Measurements from ENCODE around the gene FAM83G.

Gene FAM83G

GRCh38 chr17:18987230-18987610, 17.3 kb downstream of the FAM83G start:
- DNase-seq (ENCODE audit: low read depth): no peak

- DNase-seq (ENCODE audit: low read depth): no peak
Measured at GRCh38 chr17:18986541-18987229, 17.9 kb downstream of the FAM83G start.

GRCh38 chr17:18985475-18985874, 19.1 kb downstream of the FAM83G start:
- no peak for DNase-seq (ENCODE audit: low read depth)

DNA sequence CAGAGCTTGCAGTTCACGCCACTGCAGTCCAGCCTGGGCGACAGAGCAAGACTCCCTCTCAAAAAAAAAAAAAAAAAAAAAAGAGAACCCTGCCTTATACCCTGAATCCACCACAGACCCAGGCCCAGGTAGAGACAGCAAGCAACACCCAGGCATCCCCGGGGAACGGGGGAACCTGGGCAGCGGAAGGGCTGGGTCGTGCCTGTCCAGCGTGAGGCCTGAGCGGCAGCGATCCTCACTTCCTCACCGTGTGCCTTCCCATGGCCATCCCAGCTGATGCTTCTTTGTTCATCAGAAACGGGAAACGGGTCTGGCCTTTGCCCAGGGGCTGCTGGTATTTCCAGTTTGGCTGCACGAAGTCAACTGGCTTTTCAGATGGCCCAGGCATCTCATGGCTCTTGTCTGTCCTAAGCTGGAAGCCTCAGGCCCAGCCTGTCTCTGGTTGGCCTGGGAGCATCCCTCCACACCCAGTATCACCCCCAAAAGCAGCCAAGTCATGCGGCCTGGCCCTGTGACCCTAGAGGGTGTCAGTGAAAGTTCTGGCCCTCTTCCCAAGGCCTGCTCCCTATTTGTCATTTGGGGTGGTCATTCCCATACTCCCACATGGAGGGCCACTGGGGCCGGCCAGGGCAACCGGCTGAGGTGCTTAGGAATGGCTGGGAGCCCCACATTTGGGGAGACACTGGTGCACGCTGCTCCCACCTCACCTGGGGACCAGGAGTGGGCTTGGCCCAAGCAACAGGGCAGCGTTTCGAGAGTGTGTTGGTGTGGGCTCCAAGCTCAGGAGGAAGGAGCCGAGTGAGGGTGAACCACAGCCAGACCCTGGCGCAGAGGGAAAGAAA, 20.1 kb downstream of the FAM83G start:
- no peak for DNase-seq (ENCODE audit: low read depth)

GRCh38 chr17:18981642-18982424, 22.7 kb downstream of the FAM83G start:
- peak; percentile 48 for DNase-seq (ENCODE audit: low read depth)

- DNase-seq (ENCODE audit: low read depth): no peak
Measured at GRCh38 chr17:18981335-18981641, 23.3 kb downstream of the FAM83G start.

DNA sequence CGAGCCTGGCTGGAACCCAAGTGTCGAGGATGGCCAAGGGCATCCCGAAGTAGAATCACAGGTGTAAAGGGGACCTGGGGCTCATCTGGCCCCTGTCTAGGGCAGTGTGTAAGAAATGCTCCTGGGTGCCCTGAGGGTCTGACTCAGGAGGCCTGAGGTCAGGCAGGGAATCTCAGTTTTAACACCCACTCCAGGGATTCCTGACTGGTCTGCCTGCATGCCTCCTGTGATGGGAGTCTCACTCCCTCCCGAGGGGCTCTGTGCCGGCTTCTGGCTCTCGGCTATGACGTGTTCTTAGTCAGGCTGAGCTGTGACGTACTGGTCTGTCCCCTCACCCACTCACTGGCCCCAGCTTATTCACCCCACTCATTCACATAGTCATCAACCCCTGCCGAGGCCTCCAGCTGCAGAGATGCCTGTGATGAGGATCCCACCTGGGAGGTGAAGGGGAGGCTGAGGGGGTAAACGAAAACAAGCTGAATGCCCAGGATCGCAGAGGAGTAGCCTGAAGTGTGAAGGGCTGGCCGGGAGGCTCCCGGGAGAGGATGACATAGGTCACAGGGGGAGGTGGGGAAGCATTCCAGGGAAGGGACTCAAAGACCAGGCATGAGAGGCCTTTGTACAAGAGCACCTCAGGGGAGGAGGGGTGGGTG, 23.8 kb downstream of the FAM83G start:
- no peak for DNase-seq (ENCODE audit: low read depth)

DNA sequence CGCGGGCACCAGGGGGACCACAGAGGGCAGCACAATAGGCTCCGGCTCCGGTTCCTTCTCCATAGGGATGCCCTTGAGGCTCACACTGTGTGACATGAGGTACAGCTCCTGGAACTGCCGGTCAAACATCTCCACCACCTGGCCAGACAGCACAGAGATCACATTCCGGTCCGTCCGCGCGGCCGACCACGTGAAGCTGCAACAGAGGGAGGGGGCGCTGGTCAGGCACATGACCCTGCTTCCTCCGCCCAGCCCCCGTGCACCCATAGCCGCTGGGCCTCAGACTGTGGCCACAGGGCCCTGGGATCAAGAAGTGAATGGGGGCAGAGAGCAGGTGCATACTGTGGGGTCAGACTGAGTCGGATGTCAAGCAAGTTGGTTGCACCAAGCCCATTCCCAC, 25.9 kb downstream of the FAM83G start:
- DNase-seq (ENCODE audit: low read depth): no peak

DNA sequence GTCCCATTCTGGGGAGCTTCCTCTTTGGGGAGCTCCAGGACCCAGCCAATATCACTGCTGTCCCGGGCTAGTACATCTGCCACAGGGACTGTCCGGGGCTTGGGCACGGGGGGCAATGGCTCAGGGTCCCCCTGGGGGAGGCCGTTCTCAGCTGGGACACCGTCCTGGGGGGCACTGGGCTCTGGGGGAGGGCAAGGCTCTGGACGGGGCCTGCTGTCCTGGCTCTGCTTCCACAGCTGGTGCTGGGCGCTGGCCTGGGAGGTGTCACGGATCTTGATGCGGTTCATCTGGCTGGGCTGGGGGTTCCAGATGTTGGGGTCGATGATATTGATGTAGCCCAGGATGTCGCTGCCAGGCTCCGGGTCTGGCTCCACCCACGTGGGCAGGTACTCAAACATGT, 26.5 kb downstream of the FAM83G start:
- no peak for DNase-seq (ENCODE audit: low read depth)

- DNase-seq (ENCODE audit: low read depth): no peak
Measured at GRCh38 chr17:18977646-18978045, 26.9 kb downstream of the FAM83G start.

GRCh38 chr17:18977021-18977420, 27.5 kb downstream of the FAM83G start:
- DNase-seq (ENCODE audit: low read depth): no peak

- no peak for DNase-seq (ENCODE audit: low read depth)
Measured at GRCh38 chr17:18976201-18976600, 28.4 kb downstream of the FAM83G start.

GRCh38 chr17:18975597-18975996, 29.0 kb downstream of the FAM83G start:
- no peak for DNase-seq (ENCODE audit: low read depth)

GRCh38 chr17:18974407-18975149, 30.0 kb downstream of the FAM83G start:
- DNase-seq (ENCODE audit: low read depth): no peak

- DNase-seq (ENCODE audit: low read depth): no peak
Measured at GRCh38 chr17:18971801-18972200, 32.8 kb downstream of the FAM83G start.

- no peak for DNase-seq (ENCODE audit: low read depth)
Measured at GRCh38 chr17:18970582-18971480, 33.7 kb downstream of the FAM83G start.

DNA sequence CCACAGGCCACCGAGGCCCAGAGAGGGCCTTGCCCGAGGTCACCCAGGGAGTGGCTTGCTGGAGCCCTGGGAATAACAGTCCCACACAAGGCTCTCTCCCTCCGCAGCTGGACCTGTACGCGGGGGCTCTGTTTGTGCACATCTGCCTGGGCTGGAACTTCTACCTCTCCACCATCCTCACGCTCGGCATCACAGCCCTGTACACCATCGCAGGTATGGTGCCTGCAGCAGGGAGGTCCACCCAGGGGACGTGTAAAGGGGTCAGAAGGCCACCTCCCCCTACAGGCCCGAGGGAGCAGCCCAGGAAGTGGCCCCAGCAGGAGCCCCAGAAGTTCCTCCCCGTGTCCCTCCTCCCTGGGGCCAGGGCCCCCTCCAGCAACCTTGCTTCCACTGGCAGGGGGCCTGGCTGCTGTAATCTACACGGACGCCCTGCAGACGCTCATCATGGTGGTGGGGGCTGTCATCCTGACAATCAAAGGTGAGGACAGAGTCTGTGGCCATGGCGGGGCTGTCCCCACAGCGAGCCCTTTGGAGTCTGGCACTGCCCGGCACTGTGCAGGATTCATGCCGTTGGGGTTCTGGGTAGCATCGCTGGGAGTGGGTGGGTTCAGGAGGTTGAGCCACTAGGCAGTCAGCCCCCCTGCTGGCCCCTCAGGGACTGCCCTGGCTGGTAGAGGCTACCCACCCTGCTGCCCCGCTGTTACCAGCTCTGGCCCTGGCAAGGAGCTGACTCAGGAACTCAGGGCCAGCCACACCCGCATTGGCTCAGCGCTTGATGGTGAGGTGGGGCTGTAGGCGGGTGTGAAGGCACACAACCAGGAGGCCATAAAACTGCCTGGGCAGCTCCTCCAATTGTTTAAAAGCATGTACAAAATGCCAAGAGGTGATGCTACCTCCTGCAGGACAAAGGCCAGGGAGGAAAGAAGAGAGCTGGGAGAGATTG, 35.3 kb downstream of the FAM83G start:
- DNase-seq (ENCODE audit: low read depth): no peak

DNA sequence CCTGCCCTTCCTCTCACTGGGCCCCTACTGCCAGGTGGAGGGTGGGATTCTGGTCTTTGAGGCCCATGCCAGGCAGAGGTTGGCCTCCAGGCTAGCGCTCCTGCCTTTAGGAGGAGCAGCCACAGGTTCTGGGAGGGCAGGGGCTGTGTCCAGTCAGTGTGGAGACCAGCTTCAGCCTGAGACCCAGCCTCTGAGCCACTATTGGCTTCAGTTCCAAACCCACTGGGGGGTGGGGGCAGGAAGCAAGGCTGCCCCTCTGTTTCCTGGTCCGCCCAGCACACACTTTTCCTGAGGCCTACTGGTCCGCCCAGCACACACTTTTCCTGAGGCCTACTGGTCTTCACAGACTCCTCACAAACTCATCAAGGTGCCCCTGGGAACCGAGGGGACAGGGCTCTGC, 36.2 kb downstream of the FAM83G start:
- DNase-seq (ENCODE audit: low read depth): no peak

GRCh38 chr17:18967916-18968315, 36.6 kb downstream of the FAM83G start:
- no peak for DNase-seq (ENCODE audit: low read depth)

Measured in HS-27A (cell line).